Dermis blood vessel endothelial cell (primary cell): ENCODE results near the gene MARCHF9. TPM values are rescaled to one million over a fixed set of nuclear protein-coding genes. Genes with fewer than 3 reads are reported as not detected.
A peak's percentile ranks its signal among the peaks of the same experiment; 100 is the strongest.

Experiments used
- DNase-seq: peaks from one replicate; pipeline ENCODE4 v3.0.0; 2010
- total RNA-seq: library from RNA; depleted of rRNA; stranded (reverse); fragments of >200 nt; gene quantifications from 2 replicates; pipeline ENCODE4 v1.2.3, GENCODE V29; 2014

The MARCHF9 gene
- total RNA-seq, 1 donor from 2014 or later, result 4.1 TPM

DNA sequence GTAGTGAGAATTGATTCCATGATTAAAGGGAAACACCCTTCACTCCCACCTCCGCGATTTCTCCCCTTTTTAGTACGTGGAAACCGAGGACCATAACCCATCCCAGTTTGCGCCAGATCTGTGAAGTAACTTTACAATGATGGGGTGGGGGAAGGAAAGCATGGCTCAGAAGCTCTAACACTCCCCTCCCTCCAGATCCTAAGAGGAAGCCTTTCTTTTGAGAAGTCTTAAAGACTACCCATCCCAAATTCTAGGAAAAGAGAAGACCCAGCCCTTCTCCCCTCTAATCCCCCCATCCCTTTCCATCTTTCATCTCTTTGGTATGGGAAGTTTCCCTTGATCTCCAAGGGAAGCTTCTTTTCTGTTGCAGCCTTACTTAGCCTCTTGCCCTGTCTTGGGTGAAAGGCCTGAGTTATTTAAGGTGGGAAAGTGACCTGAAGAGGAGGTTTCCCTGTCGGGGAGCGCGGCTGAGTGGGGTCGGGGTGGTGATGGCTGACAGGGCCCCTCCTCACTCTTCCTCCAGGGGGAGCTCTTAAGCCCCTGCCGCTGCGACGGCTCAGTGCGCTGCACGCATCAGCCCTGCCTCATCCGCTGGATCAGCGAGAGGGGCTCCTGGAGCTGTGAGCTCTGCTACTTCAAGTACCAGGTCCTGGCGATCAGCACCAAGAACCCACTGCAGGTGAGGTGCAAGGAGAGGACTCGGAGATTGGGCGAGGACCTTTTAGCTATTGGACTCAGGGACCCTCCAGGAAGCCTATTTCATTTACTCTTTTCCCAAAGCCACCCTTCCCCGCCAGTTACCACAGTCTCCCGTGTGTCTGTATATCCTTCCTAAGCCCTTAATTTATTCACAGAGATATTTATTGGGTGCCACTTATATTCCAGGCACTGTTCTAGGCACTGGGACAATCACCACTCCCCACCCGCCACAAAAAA, 1.8 kb downstream of the MARCHF9 start:
- peak; percentile 70 for DNase-seq

DNA sequence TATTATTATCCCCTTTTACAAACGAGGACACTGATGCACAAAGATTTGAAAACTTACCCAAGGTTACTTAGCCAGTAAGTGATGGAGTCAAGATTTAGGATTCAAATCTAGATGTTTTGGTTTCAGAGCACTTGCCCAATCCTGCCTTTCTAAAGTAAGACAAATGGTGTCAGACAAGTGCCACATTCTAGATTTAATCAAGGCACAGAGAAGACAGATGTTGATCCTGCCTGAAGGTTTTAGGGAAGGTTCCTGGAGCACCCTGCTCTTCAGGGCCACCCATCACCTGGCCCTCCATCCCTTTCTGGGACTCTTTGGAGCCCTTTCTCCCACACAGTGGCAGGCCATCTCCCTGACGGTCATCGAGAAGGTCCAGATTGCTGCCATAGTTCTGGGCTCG, 2.9 kb downstream of the MARCHF9 start:
- DNase-seq, result no peak

DNA sequence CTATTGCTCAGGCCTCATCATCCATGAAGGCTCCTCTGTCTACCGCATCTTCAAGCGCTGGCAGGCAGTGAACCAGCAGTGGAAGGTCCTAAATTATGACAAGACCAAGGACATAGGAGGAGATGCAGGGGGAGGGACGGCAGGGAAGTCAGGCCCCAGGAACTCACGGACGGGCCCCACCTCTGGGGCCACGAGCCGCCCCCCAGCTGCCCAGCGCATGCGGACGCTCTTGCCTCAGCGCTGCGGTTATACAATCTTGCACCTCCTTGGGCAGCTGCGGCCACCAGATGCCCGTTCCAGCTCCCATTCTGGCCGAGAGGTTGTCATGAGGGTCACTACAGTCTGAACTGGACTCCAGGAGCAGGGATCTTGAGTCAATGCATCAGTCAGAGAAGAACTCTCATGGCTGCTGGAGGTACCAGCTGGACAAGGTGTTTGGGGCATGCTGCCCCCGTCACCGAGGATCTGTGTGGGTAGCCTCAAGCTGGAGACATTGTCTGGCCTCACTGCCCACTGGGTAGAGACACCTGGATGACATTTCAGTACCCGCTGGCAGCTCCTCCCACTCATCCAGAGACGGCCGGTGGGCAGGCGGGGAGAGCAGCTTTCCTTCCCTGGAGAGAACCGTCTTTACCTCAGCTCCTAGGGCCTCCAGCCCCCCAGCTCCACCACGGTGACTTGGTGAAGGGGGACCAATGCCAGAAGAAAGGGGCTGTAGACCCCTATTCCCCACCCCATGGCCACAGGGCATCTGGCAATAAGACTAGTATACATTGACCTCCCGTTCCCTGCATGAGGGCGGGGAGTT, 3.9 kb downstream of the MARCHF9 start:
- no peak for DNase-seq

DNA sequence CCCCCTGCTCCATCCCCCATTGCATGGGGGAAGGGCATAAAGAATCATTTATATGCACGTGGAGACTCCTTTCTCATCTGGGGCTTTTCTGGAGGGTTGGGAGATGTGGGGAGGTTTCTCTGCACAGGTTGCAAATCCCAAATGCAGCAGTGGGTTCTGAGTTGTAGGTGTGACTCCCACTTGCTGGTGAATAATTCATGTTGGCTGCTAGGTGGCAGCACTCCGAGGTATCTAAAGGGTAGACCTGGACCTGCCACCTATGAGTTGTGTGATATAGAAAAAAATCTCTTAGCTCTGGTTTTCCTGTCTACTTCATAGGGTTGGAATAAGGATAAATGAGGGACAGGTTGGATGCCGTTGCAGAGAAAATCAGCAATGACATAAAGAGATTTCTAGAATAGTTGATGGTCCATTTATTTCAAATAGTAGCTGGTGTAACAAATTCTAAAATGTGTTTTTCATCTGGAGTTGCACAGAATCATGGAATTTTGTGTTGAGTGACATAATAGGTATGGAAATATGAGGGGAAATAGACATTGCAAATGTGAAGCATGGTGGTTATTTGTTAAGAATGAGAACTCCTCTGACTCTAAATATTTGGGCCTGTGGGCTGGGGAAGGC, 4.6 kb downstream of the MARCHF9 start:
- peak; percentile 61 for DNase-seq

DNA sequence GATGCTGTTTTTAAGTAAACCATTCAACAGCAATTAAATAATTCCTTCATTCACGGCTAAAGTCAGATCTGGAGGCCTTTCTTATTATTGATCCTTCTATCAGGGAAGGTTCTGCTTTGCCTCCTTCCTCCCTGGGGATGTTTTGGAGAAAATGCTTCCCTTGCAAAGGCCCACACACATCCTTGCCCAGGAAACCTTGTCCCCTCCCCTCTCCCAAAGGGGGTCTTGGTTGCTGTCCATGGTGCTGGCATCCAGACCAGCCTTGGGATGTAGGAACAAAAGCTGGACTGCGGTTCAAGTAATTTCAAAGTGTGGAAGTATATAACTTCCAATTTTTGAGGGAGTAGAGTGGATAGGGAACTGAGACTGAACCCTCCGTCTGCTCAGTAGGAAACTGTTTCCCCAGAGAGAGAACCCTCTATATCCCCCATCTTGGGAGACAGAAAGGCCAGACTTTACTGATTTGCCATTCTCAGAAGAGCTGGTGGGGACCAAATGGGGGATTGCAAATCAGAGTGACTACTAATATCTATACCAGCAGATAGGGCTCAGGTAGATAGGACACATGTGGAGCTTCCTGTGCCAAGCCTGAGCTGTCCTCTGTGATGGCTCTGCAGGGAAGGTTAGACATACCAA, 5.6 kb downstream of the MARCHF9 start:
- DNase-seq, result no peak

DNA sequence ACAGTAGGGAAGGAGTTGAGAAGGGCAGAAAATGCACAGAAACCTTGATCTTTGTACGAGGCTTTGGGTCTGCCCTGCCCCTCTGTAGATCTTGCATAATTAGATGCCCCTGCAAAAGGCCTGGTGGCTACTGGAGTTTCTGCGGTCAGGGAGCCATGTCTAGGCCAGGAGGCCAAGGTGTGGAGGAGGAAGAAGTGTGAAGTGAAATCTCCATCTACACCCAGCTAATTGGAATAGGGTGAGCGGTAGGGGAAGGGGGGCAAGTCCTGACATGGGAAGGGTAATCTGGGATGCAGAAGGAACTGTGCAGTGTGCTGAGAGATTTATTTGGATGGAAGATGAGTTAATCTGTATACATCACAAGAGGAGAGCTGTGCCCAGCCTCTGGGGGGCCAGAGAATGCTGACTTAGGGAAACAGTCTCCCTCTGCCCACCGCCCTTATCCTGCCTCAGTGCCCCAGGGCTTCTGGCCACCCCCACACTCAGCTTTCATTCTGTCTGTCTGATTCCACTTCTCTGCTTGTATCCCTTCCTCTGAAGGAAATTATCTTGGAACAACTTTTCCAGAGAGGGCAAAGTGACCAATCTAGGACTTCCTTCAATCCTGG, 6.6 kb downstream of the MARCHF9 start:
- DNase-seq, result no peak

DNA sequence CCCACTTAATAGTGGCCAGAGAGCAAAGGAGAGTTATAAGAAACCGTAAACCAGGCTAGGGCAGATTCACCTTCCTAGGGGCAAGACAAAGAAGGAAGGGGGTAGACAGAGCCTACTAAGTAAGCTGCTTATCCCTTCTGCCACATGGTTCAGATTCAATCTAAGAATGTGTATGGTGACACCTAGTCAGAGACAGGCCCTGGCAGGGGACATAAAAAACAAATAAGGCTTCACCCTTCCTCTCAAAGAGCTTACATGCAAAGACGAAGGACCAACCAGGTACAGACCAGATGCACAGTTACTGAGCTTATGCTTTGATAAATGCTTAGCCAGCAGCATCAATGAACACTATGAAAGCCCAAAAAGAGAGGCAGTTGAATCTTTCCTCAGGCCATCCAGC, 7.6 kb downstream of the MARCHF9 start:
- DNase-seq, result no peak

DNA sequence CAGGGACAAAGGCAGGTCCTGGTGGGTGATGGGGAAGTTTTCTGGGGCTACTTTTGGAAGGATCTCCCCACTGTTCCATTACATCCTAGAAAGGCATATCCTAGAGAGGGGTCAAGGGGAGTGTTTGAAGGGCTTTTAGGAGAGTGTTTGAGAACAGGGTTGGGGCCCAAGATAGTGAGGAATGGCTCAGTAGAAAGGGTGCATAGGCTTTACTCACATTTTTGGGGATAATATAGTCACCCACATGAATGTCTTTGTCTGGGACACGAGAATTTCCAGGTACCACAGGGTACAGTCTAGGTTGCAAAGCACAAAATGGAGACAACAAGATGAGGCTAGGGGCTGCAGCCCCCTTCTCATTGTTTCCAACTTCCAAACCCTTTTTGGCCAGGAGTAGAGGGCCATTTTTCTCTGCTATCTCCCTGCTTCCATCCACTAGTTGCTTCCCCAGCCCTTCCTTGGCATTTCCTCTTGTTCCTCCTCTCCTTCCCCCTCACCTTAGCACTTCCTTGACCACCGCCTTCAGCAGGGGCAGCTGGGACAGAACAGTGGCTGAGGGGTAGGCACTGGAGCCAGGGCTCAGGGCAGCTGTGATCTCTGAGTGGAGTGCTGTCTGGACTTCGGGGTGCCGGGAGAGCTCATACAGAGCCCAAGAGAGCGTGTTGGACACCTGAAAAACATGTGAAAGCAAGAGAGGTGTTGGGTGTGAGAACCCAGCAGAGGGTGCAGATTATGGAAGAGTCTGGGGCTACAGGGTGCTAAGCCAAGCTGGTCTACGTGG, 9.2 kb downstream of the MARCHF9 start:
- no peak for DNase-seq

DNA sequence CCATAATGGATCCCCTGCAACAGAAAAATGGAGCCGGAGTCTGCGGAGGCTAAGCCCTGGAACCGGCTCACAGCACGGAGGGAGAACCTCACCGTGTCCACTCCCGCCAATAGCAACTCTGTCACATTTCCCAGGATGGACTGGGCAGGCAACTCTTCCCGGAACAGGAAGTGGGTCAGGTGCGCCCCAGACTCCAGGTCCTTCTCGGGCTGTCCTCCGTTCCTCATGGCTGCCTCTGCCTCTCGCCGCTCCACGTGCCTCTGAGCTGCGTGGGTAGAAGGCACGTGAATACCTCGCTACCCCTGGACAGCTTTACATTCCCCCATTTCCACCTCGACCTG, 9.7 kb downstream of the MARCHF9 start:
- DNase-seq, result no peak

DNA sequence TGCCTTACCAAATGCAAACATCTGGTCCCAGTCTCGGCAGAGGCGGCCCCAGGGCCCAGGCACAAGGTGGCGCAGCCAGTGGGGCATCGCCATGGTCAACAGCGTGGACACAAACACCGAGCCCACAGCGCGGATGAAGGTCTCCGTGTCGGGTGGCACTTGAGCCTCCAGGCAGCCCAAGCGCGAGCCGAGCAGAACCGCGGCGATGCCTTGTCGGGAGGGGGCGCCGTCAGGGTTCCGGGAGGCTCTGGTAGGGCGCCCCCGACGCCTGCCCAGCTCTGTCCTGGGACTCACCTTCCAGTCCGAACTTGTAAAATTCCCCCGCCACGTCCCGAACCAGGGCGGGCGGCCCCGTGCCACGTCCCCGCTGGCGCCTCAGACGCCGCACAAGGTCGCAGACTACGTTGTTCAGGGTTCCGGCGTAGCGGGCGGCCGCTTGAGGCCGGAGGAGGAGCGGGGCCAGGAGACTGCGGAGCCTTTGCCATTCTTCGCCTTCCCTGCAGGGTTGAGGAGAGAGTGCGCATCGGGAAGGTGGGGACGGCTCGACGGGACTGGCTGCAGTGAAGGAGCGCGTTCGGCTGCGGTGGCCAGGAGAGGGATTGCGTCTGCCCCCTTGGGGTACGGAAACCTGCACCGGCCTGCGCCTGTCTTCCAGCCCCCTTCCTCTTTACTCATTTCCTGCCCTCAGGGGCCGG, 10.2 kb downstream of the MARCHF9 start:
- DNase-seq, result peak; percentile 55

DNA sequence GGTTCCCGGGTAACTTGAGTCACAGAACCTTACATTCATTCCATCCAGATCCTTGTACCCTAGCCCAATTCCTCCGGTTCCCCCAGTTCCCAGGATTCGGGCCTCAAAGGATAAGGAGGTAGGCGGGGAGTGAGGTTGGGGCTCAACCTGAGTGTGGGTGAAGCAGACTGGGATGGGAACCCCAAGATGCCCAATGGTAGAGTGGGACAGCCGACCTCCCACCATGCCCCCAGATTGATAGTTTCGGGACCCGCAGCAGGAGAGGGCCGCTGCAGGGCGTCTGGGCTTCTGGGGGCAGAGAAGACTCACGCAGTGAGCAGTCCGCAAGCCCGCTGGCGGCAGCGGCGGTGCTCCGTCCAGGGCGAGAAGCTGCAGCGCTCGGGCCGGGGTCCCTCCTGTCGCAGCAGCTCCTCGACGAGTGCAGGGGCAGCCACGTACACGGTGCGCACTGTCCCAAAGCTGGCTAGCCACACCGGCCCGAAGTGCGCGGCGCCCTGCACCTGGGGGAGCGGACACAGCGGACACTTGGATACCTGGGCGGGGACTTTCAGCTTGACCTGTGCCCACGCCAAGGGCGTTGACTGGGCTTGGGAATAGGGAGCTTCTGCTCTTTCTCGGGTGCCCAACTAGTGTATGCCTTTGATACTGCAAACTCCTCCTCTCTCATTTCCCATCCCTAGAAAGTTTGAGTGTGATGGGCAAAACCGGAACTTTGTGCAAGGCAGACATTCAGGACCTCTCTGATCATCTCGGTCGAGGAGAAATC, 11.0 kb downstream of the MARCHF9 start:
- DNase-seq, result no peak

DNA sequence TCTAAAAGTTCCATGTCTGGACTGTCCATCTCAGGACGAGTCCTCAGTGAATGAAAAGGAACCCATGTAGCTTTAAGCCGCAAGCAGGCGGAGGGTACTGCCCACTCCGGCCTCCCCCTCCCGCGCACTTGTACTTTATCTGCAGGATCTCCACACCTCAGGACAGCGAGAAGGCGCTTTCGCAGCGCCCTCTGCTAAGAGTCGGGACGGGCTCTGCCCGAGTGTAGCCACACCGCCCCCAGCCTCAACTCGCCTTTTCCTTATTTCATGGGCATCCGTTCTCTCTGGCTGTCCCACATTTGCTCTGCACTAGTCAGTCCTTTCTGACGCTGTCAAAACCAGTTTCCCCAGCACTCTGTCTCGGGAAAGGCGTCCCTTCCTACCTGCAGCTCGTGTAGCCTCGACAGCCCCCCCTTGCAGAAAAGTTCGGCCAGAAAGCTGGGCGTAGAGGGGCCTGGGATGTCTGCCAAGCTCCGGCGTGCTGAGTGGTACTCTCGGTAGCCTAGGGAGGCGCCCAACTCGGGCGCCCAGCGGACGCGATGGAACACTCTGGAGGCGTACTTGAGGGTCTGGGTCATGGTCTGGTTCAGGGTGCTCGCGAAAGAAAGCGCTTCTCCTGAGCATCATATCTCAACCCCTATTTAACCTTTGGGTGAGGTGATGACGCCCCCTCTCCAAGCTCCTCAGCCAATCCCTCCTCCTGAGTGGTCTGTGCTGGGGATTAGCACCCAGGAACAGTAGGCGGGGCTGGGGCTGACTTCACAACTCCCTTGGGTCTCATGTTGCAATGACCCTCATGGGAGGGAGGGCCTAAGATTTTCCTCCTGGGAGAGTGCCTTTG, 11.8 kb downstream of the MARCHF9 start, which contains the start of gene CYP27B1:
Gene CYP27B1, minus strand, starts transcription at position 615 of the 841 bp plus-strand sequence. Its CDS starts 37 bp downstream, at position 578.
- DNase-seq, result no peak

DNA sequence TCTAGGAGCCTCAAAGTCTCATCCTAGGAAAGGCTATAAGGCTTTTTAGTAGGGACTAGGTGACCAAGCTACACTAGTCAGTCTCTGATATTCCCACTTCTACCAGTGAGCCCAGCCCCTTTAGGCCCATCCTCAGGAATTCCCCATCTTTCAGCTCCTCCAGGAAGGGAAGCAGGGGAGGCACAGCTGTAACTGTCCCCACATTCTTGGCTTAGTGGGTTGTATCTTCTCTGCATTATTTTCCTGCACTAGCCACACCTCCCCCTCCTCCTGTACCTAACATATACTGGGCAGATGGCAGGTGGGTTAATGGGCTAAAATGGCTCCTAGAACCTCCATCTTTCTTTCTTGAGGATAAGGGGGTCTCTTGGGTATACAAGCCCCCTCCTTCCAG, 12.4 kb downstream of the MARCHF9 start:
- no peak for DNase-seq

DNA sequence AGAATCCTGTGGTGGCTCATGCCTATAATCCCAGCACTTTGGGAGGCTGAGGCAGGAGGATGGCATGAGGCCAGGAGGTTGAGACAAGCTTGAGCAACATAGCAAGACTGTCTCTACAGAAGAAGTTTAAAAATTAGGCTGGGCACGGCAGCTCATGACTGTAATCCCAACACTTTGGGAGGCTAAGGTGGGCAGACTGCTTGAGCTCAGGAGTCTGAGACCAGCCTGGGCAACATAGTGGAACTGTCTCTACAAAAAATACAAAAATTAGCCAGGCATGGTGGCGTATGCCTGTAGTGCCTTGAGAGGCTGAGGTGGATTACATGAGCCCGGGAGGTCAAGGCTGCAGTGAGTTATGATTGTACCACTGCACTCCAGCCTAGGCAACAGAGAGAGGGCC, 13.0 kb downstream of the MARCHF9 start:
- DNase-seq, result no peak

DNA sequence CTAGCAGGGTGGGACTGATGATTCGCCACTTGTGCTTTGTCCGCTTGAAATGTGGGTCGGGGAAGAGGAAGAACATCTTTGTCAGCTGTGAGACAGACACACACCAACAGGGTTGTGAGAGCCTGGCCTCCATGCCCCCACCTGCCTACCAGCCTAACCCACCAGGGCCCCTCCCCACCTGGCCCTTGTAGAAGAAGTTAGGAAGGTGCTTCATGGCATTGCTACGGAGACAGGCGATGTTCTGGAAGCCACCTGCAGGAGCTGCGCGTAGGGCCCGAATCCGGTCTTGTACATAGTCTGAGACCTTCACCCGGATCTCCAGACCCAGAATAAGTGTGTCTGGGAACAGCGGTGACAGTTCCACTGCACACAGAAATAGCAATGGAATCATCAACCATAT, 14.7 kb downstream of the MARCHF9 start:
- DNase-seq, result no peak

DNA sequence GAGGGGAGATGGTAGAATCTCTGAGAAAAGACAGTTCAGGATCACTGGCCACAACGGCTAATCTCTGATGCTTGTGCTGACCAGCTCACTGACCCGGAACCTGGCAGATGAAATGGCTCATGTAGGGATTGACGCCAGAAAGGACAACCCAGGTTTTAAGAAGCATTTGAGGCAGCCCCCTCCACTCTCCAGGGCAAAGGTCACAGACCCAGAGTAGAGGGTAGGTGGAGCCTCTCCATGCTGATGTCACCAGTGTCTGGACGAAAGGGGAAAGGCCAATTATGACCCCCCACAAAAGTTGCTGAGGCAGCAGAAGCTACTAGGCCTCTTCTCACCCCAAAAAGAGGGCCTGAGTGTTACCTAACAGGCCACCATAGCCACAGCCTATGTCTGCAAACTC, 15.8 kb downstream of the MARCHF9 start:
- DNase-seq, result no peak

DNA sequence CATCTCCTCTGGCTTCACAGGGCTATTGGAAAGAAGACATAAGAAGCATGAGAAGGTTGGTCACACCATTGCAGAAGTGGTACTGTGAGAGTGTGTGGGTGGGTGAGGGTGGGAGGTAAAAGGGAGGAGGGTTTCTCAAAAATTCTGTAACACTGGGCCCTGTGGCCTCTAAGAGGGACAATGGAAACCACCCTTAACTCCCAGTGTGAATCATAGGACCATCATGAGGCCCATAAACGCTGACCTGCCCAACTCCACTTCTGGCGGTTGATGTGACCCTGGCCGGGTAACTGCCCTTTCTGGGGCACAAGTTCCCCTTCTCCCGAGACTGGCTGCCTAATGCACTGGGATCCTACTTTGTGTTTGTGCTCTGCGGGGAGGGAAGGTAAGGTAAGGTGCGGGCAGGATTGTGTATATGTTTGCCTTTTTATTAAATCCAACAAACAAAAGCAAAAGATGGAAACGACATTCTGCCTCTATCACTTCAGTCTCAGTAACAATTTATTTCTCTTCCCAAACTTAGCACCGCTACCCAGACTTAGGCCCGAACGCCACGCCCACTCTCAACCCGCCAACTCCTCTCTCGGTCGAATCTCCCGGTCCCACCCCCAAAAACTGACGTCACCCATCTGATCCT, 16.5 kb downstream of the MARCHF9 start:
- DNase-seq, result peak; percentile 90

DNA sequence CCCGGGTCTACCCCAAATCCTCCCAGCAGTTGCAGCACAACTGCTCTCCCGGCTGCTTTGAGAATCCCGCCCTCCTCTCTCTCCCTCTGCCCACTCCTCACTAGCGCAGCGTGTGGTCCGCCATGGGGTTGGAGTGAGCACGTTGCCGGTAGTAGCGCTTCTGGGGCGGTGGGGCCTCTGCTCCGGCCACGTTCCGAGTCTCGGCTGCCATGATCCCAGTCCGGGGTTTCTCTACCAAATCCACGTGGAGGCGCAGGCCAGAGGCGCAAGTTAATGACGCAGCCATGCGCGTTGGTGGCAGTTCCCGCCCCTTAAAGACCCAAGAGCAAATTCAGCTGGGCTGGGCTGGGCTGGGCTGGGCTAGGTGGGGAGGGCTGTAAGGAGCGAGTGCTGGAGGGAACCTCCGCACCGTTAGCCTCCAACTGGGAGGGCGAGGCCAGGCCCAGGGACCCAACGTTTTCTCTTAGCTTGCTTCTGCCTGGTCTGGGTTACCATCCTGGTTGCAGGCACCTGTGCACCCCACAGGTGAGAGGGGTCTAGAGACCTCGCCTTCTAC, 17.0 kb downstream of the MARCHF9 start, which contains the start of gene METTL1:
Gene METTL1, minus strand, starts transcription at position 233 of the 556 bp plus-strand sequence. Its CDS starts 22 bp downstream, at position 211.
- peak; percentile 98 for DNase-seq
